Lung (tissue), 12 donors: Measurements from ENCODE around the gene AKR7A2. TPM values are rescaled to one million over a fixed set of nuclear protein-coding genes. Genes with fewer than 3 reads are reported as not detected.

ENCODE experiments used
- ATAC-seq: fragments of 200-7000 bp; cut with Tn5 transposase; one replicate; pipeline ENCODE4 v1.9.1; 2020; ENCODE audit warnings: moderate number of reproducible peaks; ENCODE audit not compliant: insufficient read depth, low FRiP score
- DNase-seq, 3 donors: peaks; one replicate each; pipeline ENCODE4 v3.0.0-alpha.2; 2013 to 2017
- H3K27ac ChIP-seq, 2 donors: one replicate each; pipeline ENCODE4 v1.5.1; 2013; ENCODE audit warnings: mild to moderate bottlenecking in 2 of 2, moderate library complexity in 2 of 2, control low read depth in 1 of 2, inconsistent platforms in 1 of 2, low read depth in 1 of 2, low read length in 1 of 2
- H3K27me3 ChIP-seq, 3 donors: one replicate each; pipeline ENCODE4 v1.5.1; 2013; ENCODE audit warnings: low read length in 2 of 3; ENCODE audit not compliant: control insufficient read depth in 3 of 3, insufficient read depth in 3 of 3
- H3K36me3 ChIP-seq, 4 donors: one replicate each; pipeline ENCODE4 v1.5.1; 2013; ENCODE audit warnings: low read length in 4 of 4, mild to moderate bottlenecking in 1 of 4, moderate library complexity in 1 of 4; ENCODE audit not compliant: control insufficient read depth in 4 of 4, insufficient read depth in 4 of 4
- H3K4me1 ChIP-seq, 5 donors: one replicate each; pipeline ENCODE4 v1.5.1; 2013; ENCODE audit warnings: low read length in 5 of 5, mild to moderate bottlenecking in 2 of 5, moderate library complexity in 1 of 5; ENCODE audit not compliant: control insufficient read depth in 5 of 5, insufficient read depth in 5 of 5
- H3K4me3 ChIP-seq: one replicate; pipeline ENCODE4 v1.5.1; 2013; ENCODE audit warnings: mild to moderate bottlenecking, control low read depth, moderate library complexity
- H3K9ac ChIP-seq, 2 donors: one replicate each; pipeline ENCODE4 v1.5.1; 2013; ENCODE audit warnings: low read length in 2 of 2, control low read depth in 1 of 2; ENCODE audit not compliant: insufficient read depth in 1 of 2
- H3K9me3 ChIP-seq, 4 donors: one replicate each; pipeline ENCODE4 v1.5.1; 2013; ENCODE audit warnings: low read length in 3 of 4, mild to moderate bottlenecking in 1 of 4, moderate library complexity in 1 of 4; ENCODE audit not compliant: control insufficient read depth in 4 of 4, insufficient read depth in 3 of 4
- WGBS, 2 donors: extraction: QIAGEN DNeasy Blood & Tissue Kit; methylation state at CpG; one replicate each; pipeline ENCODE4 v1.1.7; 2013; 5-methylcytosine and 5-hydroxymethylcytosine counted together
- polyA plus RNA-seq, 2 donors: library from polyadenylated mRNA; stranded (reverse); fragments of 200-250 nt; gene quantifications; one replicate each; pipeline ENCODE4 v1.2.1, GENCODE V29; 2013
- total RNA-seq, 2 donors: library from RNA; depleted of rRNA in 1 of 2; stranded (reverse); fragments of >200 nt in 1 of 2; gene quantifications; one replicate each; pipeline ENCODE4 v1.2.1, GENCODE V29; 2014 to 2021
- TF ChIP-seq, protein P1 (sequence below): IDR thresholded peaks from 2 replicates; pipeline ENCODE4 v1.5.1; 2012; ENCODE audit warnings: mild to moderate bottlenecking; ENCODE audit errors: control extremely low read depth, extremely low read depth
- donor health status: control.
- donor health status: control.
- donor health status: Bipolar disorder and iron deficiency.
- donor health status: healthy.
- donor health status: DM: yes; HTN: yes; CAD: no.

AKR7A2 gene
- total and polyA plus RNA-seq, 4 donors = 15.3 to 54.0 (median 43.0) TPM

- no peak for DNase-seq
- H3K9me3 ChIP-seq = no peaks in the 10 kb centered on the region
- TF ChIP-seq, protein P1, sequence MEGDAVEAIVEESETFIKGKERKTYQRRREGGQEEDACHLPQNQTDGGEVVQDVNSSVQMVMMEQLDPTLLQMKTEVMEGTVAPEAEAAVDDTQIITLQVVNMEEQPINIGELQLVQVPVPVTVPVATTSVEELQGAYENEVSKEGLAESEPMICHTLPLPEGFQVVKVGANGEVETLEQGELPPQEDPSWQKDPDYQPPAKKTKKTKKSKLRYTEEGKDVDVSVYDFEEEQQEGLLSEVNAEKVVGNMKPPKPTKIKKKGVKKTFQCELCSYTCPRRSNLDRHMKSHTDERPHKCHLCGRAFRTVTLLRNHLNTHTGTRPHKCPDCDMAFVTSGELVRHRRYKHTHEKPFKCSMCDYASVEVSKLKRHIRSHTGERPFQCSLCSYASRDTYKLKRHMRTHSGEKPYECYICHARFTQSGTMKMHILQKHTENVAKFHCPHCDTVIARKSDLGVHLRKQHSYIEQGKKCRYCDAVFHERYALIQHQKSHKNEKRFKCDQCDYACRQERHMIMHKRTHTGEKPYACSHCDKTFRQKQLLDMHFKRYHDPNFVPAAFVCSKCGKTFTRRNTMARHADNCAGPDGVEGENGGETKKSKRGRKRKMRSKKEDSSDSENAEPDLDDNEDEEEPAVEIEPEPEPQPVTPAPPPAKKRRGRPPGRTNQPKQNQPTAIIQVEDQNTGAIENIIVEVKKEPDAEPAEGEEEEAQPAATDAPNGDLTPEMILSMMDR = no peak
- no peak overlapping the region for H3K27ac ChIP-seq
- peaks cover 0 to 11% (median 0%) of the 10 kb centered on the region in 5 donors for H3K4me1 ChIP-seq
- peaks cover 7 to 50% (median 16%) of the 10 kb centered on the region in 4 donors for H3K36me3 ChIP-seq
- no peaks in the 10 kb centered on the region for H3K27me3 ChIP-seq
- ATAC-seq = no peak
- no peak overlapping the region for H3K4me3 ChIP-seq
- WGBS, 2 donors = 92 to 96% methylated on average over 20 of the region's 20 CpGs
- H3K9ac ChIP-seq = no peak overlapping the region
Observed at GRCh38 chr1:19343617-19344350, 31.8 kb upstream of the AKR7A2 start.

DNA sequence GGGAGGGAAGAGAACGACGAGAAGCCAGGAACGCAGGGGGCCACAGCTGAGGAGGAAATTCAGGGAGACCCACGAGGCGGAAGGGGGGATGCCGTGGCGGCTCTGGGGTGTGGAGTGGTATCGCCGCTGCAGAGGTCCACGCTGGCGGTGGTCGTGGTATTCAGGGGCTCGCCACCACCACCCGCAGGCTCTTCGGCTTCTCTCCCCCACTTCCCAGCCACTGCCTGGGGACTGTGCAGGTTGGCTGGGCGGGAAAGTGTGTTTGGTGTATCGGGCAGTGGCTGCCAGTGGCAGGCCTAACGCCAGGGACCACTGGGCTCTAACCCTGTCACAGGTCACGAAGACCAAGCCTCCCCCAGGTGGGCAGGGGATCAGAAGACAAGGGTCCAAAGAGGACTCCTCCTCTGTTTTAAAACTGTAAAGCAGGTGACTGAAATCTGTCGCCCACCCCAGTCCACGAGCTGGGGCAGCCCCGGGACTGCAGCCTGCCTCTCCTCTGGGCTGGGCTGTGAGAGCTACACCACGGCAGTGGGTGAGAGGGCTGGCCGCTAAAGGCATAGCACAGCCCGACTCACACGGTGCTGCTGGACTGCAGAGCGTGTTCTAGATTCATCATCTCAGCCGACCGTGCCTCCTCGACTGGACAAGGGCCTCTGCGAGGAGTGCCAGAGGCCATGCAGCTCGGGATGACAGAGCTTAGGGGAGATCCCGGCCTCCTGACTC lies 31.1 kb upstream of the AKR7A2 start:
- no peaks in the 10 kb centered on the region for H3K9me3 ChIP-seq
- DNase-seq (no peak), ATAC-seq (no peak)
- H3K27me3 ChIP-seq = no peaks in the 10 kb centered on the region
- no peak overlapping the region for H3K9ac ChIP-seq
- H3K36me3 ChIP-seq = peaks cover 7 to 50% (median 16%) of the 10 kb centered on the region in 4 donors
- WGBS, 2 donors = 88 to 90% methylated on average over 32 to 33 of the region's 33 CpGs
- H3K27ac ChIP-seq = no peak overlapping the region
- peaks cover 0 to 10% (median 0%) of the 10 kb centered on the region in 5 donors for H3K4me1 ChIP-seq
- TF ChIP-seq, protein P1 = no peak
- H3K4me3 ChIP-seq = no peak overlapping the region

DNA sequence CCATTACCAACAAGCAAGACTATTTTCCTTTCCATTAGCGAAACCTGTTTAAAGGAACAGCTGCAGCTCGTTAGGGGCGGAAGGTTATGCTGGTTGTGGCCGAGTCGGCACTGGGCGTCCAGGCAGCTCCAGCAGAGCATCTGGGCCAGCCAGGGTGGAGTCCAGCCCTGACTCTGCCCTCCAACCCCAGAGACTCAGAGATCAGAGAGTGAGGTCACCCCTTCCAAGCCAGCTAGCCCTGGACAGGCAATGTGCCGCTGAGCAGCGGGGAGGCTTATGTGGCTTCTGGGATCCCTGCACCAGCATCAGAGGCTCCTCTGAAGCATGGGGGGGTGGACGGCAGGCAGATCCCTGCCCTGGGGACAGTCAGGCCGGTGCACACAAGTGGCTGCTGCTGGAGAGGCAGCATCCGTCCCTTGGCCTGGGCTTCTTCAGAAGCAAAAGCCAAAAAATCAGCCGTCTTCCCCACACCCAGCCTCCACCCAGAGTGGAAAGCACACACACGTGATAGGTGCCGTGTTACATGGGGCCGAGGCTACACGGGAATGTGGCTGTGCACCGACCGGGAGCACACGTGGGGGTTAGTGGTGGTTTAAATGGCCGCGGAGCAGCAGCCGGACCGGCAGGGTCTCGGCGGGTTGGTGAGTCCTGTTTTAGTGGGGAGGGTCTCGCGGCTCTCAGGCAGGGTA lies 30.3 kb upstream of the AKR7A2 start:
- 90 to 91% methylated on average over 27 of the region's 27 CpGs for WGBS, 2 donors
- Histone ChIP-seq H3K9me3 (no peaks in the 10 kb centered on the region), H3K9ac (no peak overlapping the region), H3K36me3 (peaks cover 9 to 50% (median 16%) of the 10 kb centered on the region in 4 donors), H3K4me1 (peaks cover 0 to 1% (median 0%) of the 10 kb centered on the region in 5 donors), H3K27me3 (no peaks in the 10 kb centered on the region), H3K4me3 (no peak overlapping the region), H3K27ac (no peak overlapping the region)
- TF ChIP-seq, protein P1 = no peak
- DNase-seq (no peak), ATAC-seq (no peak)
